H9 (cell line): ENCODE measurements around the gene IFI27. TPM values are rescaled to one million over a fixed set of nuclear protein-coding genes. Genes with fewer than 3 reads are reported as not detected.

Experiments
- DNase-seq: peaks from one replicate; pipeline ENCODE4 v3.0.0-alpha.2; 2017
- H2AFZ ChIP-seq: one replicate; pipeline ENCODE4 v1.6.1; 2013; ENCODE audit warnings: mild to moderate bottlenecking, low read length, control low read depth, moderate library complexity
- H2AK5ac ChIP-seq: 2 replicates; pipeline ENCODE4 v1.6.1; 2013; ENCODE audit warnings: low read length, control low read depth, mixed read lengths; ENCODE audit not compliant: insufficient read length
- H2BK120ac ChIP-seq: one replicate; pipeline ENCODE4 v1.6.1; 2013; ENCODE audit warnings: low read depth, mild to moderate bottlenecking, low read length, control low read depth, inconsistent platforms; ENCODE audit not compliant: poor library complexity, severe bottlenecking
- H2BK12ac ChIP-seq: 2 replicates; pipeline ENCODE4 v1.6.1; 2013; ENCODE audit warnings: low read length, control low read depth, mixed read lengths, low read depth; ENCODE audit not compliant: insufficient read length
- H2BK15ac ChIP-seq: 2 replicates; pipeline ENCODE4 v1.6.1; 2013; ENCODE audit warnings: low read depth, low read length, control low read depth
- H2BK20ac ChIP-seq: one replicate; pipeline ENCODE4 v1.6.1; 2013; ENCODE audit warnings: low read depth, mild to moderate bottlenecking, low read length, control low read depth, inconsistent platforms; ENCODE audit not compliant: poor library complexity, severe bottlenecking
- H2BK5ac ChIP-seq: 2 replicates; pipeline ENCODE4 v1.6.1; 2013; ENCODE audit warnings: low read length, control low read depth, mixed read lengths; ENCODE audit not compliant: insufficient read length
- H3K14ac ChIP-seq: 2 replicates; pipeline ENCODE4 v1.6.1; 2013; ENCODE audit warnings: low read length, control low read depth; ENCODE audit not compliant: insufficient read depth
- H3K18ac ChIP-seq: 2 replicates; pipeline ENCODE4 v1.6.1; 2013; ENCODE audit warnings: low read depth, mild to moderate bottlenecking, mixed read lengths, low read length, control low read depth; ENCODE audit not compliant: insufficient read length
- H3K23ac ChIP-seq: 2 replicates; pipeline ENCODE4 v1.6.1; 2013; ENCODE audit warnings: low read length, control low read depth, mixed read lengths, low read depth; ENCODE audit not compliant: insufficient read length
- H3K23me2 ChIP-seq: 2 replicates; pipeline ENCODE4 v1.6.1; 2013; ENCODE audit warnings: low read depth, mild to moderate bottlenecking, mixed read lengths, low read length, control low read depth; ENCODE audit not compliant: insufficient read length, poor library complexity, severe bottlenecking
- H3K27ac ChIP-seq: 2 replicates; pipeline ENCODE4 v1.5.1; 2013; ENCODE audit warnings: low read length, control low read depth, mixed read lengths, low read depth; ENCODE audit not compliant: insufficient read length
- H3K27me3 ChIP-seq: 2 replicates; pipeline ENCODE4 v1.6.1; 2013; ENCODE audit warnings: low read length, control low read depth, inconsistent platforms; ENCODE audit not compliant: insufficient read depth
- H3K4ac ChIP-seq: 2 replicates; pipeline ENCODE4 v1.6.1; 2013; ENCODE audit warnings: low read depth, mild to moderate bottlenecking, control low read depth, inconsistent platforms, low read length, moderate library complexity
- H3K4me1 ChIP-seq: 2 replicates; pipeline ENCODE4 v1.6.1; 2013; ENCODE audit warnings: low read length, control low read depth, inconsistent platforms; ENCODE audit not compliant: insufficient read depth
- H3K4me2 ChIP-seq: 2 replicates; pipeline ENCODE4 v1.6.1; 2013; ENCODE audit warnings: low read length, control low read depth, mixed read lengths; ENCODE audit not compliant: insufficient read length, insufficient read depth
- H3K56ac ChIP-seq: 2 replicates; pipeline ENCODE4 v1.6.1; 2013; ENCODE audit warnings: low read depth, mild to moderate bottlenecking, mixed read lengths, low read length, control low read depth; ENCODE audit not compliant: insufficient read length
- H3K79me1 ChIP-seq: 2 replicates; pipeline ENCODE4 v1.6.1; 2013; ENCODE audit warnings: low read depth, mild to moderate bottlenecking, moderate library complexity, low read length, control low read depth, inconsistent platforms; ENCODE audit not compliant: insufficient read depth, poor library complexity, severe bottlenecking
- H3K79me2 ChIP-seq: 2 replicates; pipeline ENCODE4 v1.6.1; 2013; ENCODE audit warnings: low read length, control low read depth, inconsistent platforms; ENCODE audit not compliant: insufficient read depth
- H3K9ac ChIP-seq: 2 replicates; pipeline ENCODE4 v1.6.1; 2013; ENCODE audit warnings: low read length, control low read depth, mixed read lengths; ENCODE audit not compliant: insufficient read length; ENCODE audit errors: extremely low read depth
- H3K9me3 ChIP-seq: one replicate; pipeline ENCODE4 v1.6.1; 2013; ENCODE audit warnings: low read depth, low read length, inconsistent platforms; ENCODE audit not compliant: control insufficient read depth
- H3T11ph ChIP-seq: one replicate; pipeline ENCODE4 v1.6.1; 2013; ENCODE audit warnings: mild to moderate bottlenecking, low read length, control low read depth, inconsistent platforms
- H4K20me1 ChIP-seq: one replicate; pipeline ENCODE4 v1.6.1; 2013; ENCODE audit not compliant: control insufficient read depth, insufficient read length, insufficient read depth
- H4K5ac ChIP-seq: 2 replicates; pipeline ENCODE4 v1.6.1; 2013; ENCODE audit warnings: low read depth, mild to moderate bottlenecking, mixed read lengths, low read length, control low read depth; ENCODE audit not compliant: insufficient read length
- H4K8ac ChIP-seq: replicated peaks from 2 replicates; pipeline ENCODE4 v1.6.1; 2013; ENCODE audit warnings: low read length, control low read depth, mixed read lengths, low read depth; ENCODE audit not compliant: insufficient read length
- H4K91ac ChIP-seq: 2 replicates; pipeline ENCODE4 v1.6.1; 2013; ENCODE audit warnings: low read depth, mild to moderate bottlenecking, moderate library complexity, mixed read lengths, low read length, control low read depth; ENCODE audit not compliant: insufficient read length
- H3K27ac Mint-ChIP-seq, 3 experiments: 2 replicates in 2 of 3; 3 replicates in 1 of 3; pipeline ENCODE4 v1.8.0; 2020 to 2021; ENCODE audit warnings: mixed read lengths in 3 of 3, mild to moderate bottlenecking in 1 of 3, moderate library complexity in 1 of 3
- H3K27me3 Mint-ChIP-seq: 2 replicates; pipeline ENCODE4 v1.8.0; 2021; ENCODE audit warnings: low read depth, mild to moderate bottlenecking, moderate library complexity, mixed read lengths
- H3K36me3 Mint-ChIP-seq, 3 experiments: 2 replicates in 2 of 3; 3 replicates in 1 of 3; pipeline ENCODE4 v1.8.0; 2020 to 2021; ENCODE audit warnings: low read depth in 3 of 3, mixed read lengths in 3 of 3; ENCODE audit not compliant: insufficient read depth in 1 of 3
- H3K4me1 Mint-ChIP-seq, 2 experiments: 2 replicates each; pipeline ENCODE4 v1.8.0; 2020; ENCODE audit warnings: mixed read lengths in 2 of 2
- H3K4me3 Mint-ChIP-seq, 2 experiments: 2 replicates in 1 of 2; 3 replicates in 1 of 2; pipeline ENCODE4 v1.8.0; 2020 to 2021; ENCODE audit warnings: mild to moderate bottlenecking in 2 of 2, mixed read lengths in 2 of 2, moderate library complexity in 1 of 2
- H3K9me3 Mint-ChIP-seq, 2 experiments: 2 replicates in 1 of 2; 3 replicates in 1 of 2; pipeline ENCODE4 v1.8.0; 2020; ENCODE audit warnings: mild to moderate bottlenecking in 2 of 2, mixed read lengths in 2 of 2, moderate library complexity in 1 of 2
- WGBS: extraction: QIAGEN DNeasy Blood & Tissue Kit; methylation state at CpG from one replicate; pipeline ENCODE4 v1.1.7; 2013; ENCODE audit warnings: missing lambda C conversion rate, low lambda C conversion rate, mixed read lengths; ENCODE audit not compliant: insufficient read length; ENCODE audit errors: extremely low coverage; 5-methylcytosine and 5-hydroxymethylcytosine counted together
- total RNA-seq: library from RNA; stranded (reverse); gene quantifications from 2 replicates; pipeline ENCODE4 v1.2.1, GENCODE V29; 2021
- TF ChIP-seq, protein P1 (sequence below): fragments of 200-600 bp; sonication (generic); conservative IDR thresholded peaks from 3 replicates; pipeline ENCODE4 v1.8.0; 2021; ENCODE audit warnings: antibody characterized with exemption, mild to moderate bottlenecking

The IFI27 gene
- total RNA-seq, 1 experiment from 2014 or later: 1.7 TPM

- WGBS: no CpG with 5 or more reads among the region's 26 CpGs
- Histone ChIP-seq H3T11ph (no peak overlapping the region), H2BK5ac (no peak overlapping the region)
These were observed 54.3 kb downstream of the IFI27 start for GRCh38 chr14:94164685-94165431.

More at GRCh38 chr14:94164685-94165431, 54.3 kb downstream of the IFI27 start:
- Histone ChIP-seq H2BK15ac (no peak overlapping the region), H3K4me1 (0 out of 2 replicates have a peak, but pooled peaks cover 2% of the 10 kb centered on the region), H2AK5ac (no peak overlapping the region), H3K4me2 (peak overlapping the region; percentile 25), H3K27ac (no peak overlapping the region), H3K23me2 (no peaks in the 10 kb centered on the region), H4K20me1 (no peaks in the 10 kb centered on the region), H3K4ac (no peak overlapping the region), H3K14ac (no peak overlapping the region), H2AFZ (no peak overlapping the region), H3K9me3 (no peaks in the 10 kb centered on the region), H3K79me1 (no peaks in the 10 kb centered on the region), H3K9ac (no peak overlapping the region), H3K18ac (peak overlapping the region; percentile 21), H3K79me2 (no peaks in the 10 kb centered on the region), H4K8ac (no peak overlapping the region), H3K56ac (no peak overlapping the region), H2BK120ac (no peak overlapping the region), H2BK20ac (no peak overlapping the region), H4K5ac (no peak overlapping the region), H3K23ac (no peak overlapping the region), H3K27me3 (no peaks in the 10 kb centered on the region), H4K91ac (no peak overlapping the region), H2BK12ac (no peak overlapping the region)
- Mint-ChIP-seq H3K36me3 (no peaks in the 10 kb centered on the region), H3K4me1 (peaks cover 20 to 24% of the 10 kb centered on the region in 2 experiments), H3K9me3 (no peaks in the 10 kb centered on the region), H3K27ac (peak overlapping the region; percentile 3 to 46 (median 32); a peak in 2 of 7 replicates), H3K27me3 (peaks cover 4% of the 10 kb centered on the region), H3K4me3 (peak overlapping the region in 1 of 2 experiments; percentile 25; a peak in 2 of 5 replicates)
- peak; percentile 47 for DNase-seq
- TF ChIP-seq, protein P1, sequence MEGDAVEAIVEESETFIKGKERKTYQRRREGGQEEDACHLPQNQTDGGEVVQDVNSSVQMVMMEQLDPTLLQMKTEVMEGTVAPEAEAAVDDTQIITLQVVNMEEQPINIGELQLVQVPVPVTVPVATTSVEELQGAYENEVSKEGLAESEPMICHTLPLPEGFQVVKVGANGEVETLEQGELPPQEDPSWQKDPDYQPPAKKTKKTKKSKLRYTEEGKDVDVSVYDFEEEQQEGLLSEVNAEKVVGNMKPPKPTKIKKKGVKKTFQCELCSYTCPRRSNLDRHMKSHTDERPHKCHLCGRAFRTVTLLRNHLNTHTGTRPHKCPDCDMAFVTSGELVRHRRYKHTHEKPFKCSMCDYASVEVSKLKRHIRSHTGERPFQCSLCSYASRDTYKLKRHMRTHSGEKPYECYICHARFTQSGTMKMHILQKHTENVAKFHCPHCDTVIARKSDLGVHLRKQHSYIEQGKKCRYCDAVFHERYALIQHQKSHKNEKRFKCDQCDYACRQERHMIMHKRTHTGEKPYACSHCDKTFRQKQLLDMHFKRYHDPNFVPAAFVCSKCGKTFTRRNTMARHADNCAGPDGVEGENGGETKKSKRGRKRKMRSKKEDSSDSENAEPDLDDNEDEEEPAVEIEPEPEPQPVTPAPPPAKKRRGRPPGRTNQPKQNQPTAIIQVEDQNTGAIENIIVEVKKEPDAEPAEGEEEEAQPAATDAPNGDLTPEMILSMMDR: no peak
